Muscle layer of duodenum (tissue), 2 donors: ENCODE data around the gene CELF4.

ENCODE experiments used
- H3K27ac ChIP-seq: one replicate; pipeline ENCODE4 v1.7.0; 2013; ENCODE audit warnings: mild to moderate bottlenecking, low read length
- H3K27me3 ChIP-seq: one replicate; pipeline ENCODE4 v1.7.0; 2013; ENCODE audit warnings: low read depth, mild to moderate bottlenecking, control low read depth, low read length
- H3K36me3 ChIP-seq, 2 donors: one replicate each; pipeline ENCODE4 v1.7.0; 2013; ENCODE audit warnings: low read length in 2 of 2, control low read depth in 1 of 2, mild to moderate bottlenecking in 1 of 2; ENCODE audit not compliant: insufficient read depth in 2 of 2, control insufficient read depth in 1 of 2
- H3K4me1 ChIP-seq, 2 donors: one replicate each; pipeline ENCODE4 v1.7.0; 2013; ENCODE audit warnings: low read length in 2 of 2, mild to moderate bottlenecking in 2 of 2, control low read depth in 1 of 2, moderate library complexity in 1 of 2; ENCODE audit not compliant: insufficient read depth in 2 of 2, control insufficient read depth in 1 of 2
- H3K4me3 ChIP-seq, 2 donors: one replicate each; pipeline ENCODE4 v1.7.0; 2013; ENCODE audit warnings: low read length in 2 of 2, low read depth in 1 of 2, mild to moderate bottlenecking in 1 of 2
- H3K9me3 ChIP-seq, 2 donors: one replicate each; pipeline ENCODE4 v1.7.0; 2013; ENCODE audit warnings: low read length in 2 of 2, control low read depth in 1 of 2, mild to moderate bottlenecking in 1 of 2; ENCODE audit not compliant: control insufficient read depth in 1 of 2
- donor health status: healthy.

Gene CELF4

GRCh38 chr18:37445368-37445767 is 120.2 kb downstream of the CELF4 start:
- Histone ChIP-seq H3K4me1 (peaks cover 0 to 3% of the 10 kb centered on the region in 2 donors), H3K27me3 (no peaks in the 10 kb centered on the region), H3K27ac (no peak overlapping the region), H3K4me3 (no peak overlapping the region), H3K36me3 (no peaks in the 10 kb centered on the region), H3K9me3 (no peaks in the 10 kb centered on the region)

DNA sequence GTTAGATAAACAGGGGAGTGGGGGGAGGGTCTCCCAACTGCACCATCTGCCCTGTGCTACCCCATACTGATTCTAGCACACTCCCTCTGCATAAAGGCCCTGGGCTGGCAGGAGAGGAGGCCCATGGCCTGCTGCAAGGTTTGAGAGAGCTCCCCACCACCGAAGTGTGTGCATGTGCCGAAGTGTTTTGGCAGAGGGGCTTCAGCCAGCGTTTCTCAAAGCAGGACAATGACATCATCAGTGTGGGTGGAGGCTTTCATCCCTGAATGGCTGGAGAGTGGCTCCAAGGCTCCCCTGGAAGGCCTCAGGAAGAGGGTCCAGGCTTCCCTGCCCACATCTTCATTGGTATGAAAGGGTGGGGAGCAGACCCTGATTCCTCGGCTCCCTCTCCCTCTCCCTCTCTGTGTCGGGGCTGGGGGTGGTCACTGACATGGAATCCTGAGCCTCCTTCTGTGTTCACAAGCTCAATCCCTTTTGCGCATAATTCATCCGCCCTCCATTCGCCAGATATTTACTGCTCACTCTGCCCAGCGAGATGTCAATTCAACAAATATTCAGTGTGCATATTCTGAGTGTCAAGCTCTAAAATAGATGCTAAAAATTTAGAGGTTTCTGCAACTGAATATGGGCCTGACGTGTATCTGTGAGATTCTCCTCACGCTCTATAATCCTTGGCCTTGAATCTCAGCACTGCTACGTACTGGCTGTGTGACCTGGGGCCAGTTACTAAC is 122.1 kb downstream of the CELF4 start:
- H3K27me3 ChIP-seq = no peaks in the 10 kb centered on the region
- H3K4me1 ChIP-seq = no peaks in the 10 kb centered on the region
- no peak overlapping the region for H3K4me3 ChIP-seq
- H3K9me3 ChIP-seq = no peaks in the 10 kb centered on the region
- H3K36me3 ChIP-seq = no peaks in the 10 kb centered on the region
- no peak overlapping the region for H3K27ac ChIP-seq

DNA sequence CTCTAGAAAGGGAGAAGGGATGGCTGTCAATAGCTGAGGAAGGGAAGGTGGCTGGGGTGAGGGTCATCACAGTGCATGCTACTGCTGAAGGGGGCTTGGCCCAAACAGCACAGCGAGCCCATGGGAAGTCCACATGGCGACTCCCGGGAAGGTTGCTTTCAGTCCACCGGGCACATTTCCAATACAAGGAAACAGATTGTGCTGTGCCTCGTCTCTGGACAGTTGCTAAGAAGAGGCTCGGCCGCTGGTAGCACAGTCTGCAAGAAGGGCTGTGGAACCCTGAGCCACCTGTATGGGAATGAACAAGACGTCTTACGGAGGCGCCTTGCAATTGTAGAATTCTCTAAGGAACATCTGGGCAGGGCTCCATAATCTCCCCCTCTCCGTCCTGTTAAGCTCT is 123.1 kb downstream of the CELF4 start:
- no peaks in the 10 kb centered on the region for H3K9me3 ChIP-seq
- H3K4me1 ChIP-seq = no peaks in the 10 kb centered on the region

DNA sequence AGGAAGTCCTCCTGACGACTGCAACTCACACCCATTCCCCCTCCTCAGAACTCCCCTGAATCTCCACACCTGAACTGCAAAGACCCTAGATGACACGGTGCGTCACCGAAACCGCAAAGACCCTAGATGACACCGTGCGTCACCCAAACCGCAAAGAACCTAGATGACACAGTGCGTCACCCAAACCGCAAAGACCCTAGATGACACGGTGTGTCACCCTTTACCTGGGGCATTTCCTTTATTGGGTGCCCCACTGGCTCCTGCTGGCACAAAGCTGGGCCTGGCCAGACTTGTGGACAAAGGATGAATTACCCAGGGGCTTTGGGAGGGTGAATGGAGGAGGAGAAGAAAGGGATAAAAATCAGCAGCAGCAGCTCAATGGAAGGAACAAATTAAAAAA is 123.8 kb downstream of the CELF4 start:
- no peaks in the 10 kb centered on the region for H3K4me1 ChIP-seq
- no peak overlapping the region for H3K4me3 ChIP-seq
- H3K9me3 ChIP-seq = no peaks in the 10 kb centered on the region
- H3K27ac ChIP-seq = no peak overlapping the region
- no peaks in the 10 kb centered on the region for H3K27me3 ChIP-seq
- H3K36me3 ChIP-seq = no peaks in the 10 kb centered on the region

More for the DNA sequence above, 123.1 kb downstream of the CELF4 start:
- H3K27me3 ChIP-seq = no peaks in the 10 kb centered on the region
- no peaks in the 10 kb centered on the region for H3K36me3 ChIP-seq
- H3K4me3 ChIP-seq = no peak overlapping the region
- H3K27ac ChIP-seq = no peak overlapping the region

GRCh38 chr18:37440206-37440605 is 125.4 kb downstream of the CELF4 start:
- Histone ChIP-seq H3K9me3 (no peaks in the 10 kb centered on the region), H3K4me1 (no peaks in the 10 kb centered on the region), H3K36me3 (no peaks in the 10 kb centered on the region), H3K27ac (no peak overlapping the region), H3K4me3 (no peak overlapping the region), H3K27me3 (peaks cover 5% of the 10 kb centered on the region)

DNA sequence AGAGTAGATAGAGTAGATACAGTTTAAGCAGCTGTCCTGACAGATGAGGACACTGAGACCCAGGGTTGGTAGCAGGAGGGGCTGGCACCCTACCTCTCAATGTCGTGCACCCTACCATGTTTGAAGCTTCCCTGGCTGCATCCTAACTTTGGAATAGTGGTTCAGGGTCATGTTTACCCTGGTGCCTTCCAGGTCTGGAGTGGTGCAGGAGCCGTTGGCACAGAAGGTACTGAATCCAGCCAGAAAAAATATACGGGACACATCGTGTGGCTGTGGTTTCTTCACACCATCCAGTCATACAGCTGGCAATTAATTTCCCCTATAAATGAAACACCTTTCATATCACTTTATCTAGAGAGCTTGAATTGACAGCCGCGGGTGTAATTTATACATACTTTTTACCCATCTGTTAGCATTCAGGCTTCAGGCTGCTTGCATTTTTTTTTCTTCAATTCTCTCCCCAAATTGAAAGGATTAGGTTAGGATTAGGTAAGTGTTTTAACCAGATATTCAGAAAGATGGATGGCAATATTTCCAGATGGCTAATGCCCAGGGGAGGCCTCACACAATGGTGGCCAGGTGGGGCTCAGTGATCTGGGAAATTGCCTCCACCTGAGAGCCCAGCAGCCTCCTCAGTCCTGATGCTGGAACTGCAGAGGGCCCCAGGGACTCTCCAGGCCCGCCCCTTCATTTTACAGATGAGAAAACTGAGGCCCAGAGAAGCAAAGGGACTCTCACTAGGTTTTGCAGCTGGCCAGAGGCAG is 127.0 kb downstream of the CELF4 start:
- H3K36me3 ChIP-seq = no peaks in the 10 kb centered on the region
- H3K27ac ChIP-seq = no peak overlapping the region
- H3K4me3 ChIP-seq = no peak overlapping the region
- H3K27me3 ChIP-seq = peaks cover 5% of the 10 kb centered on the region
- no peaks in the 10 kb centered on the region for H3K4me1 ChIP-seq
- H3K9me3 ChIP-seq = no peaks in the 10 kb centered on the region

- Histone ChIP-seq H3K36me3 (no peaks in the 10 kb centered on the region), H3K9me3 (no peaks in the 10 kb centered on the region), H3K27ac (no peak overlapping the region), H3K27me3 (peaks cover 5% of the 10 kb centered on the region), H3K4me3 (no peak overlapping the region), H3K4me1 (no peaks in the 10 kb centered on the region)
Observed at GRCh38 chr18:37435996-37436395, 129.6 kb downstream of the CELF4 start.

GRCh38 chr18:37435150-37435867 is 130.3 kb downstream of the CELF4 start:
- Histone ChIP-seq H3K4me1 (no peaks in the 10 kb centered on the region), H3K36me3 (no peaks in the 10 kb centered on the region), H3K27me3 (peaks cover 5% of the 10 kb centered on the region), H3K27ac (no peak overlapping the region), H3K4me3 (no peak overlapping the region), H3K9me3 (no peaks in the 10 kb centered on the region)

DNA sequence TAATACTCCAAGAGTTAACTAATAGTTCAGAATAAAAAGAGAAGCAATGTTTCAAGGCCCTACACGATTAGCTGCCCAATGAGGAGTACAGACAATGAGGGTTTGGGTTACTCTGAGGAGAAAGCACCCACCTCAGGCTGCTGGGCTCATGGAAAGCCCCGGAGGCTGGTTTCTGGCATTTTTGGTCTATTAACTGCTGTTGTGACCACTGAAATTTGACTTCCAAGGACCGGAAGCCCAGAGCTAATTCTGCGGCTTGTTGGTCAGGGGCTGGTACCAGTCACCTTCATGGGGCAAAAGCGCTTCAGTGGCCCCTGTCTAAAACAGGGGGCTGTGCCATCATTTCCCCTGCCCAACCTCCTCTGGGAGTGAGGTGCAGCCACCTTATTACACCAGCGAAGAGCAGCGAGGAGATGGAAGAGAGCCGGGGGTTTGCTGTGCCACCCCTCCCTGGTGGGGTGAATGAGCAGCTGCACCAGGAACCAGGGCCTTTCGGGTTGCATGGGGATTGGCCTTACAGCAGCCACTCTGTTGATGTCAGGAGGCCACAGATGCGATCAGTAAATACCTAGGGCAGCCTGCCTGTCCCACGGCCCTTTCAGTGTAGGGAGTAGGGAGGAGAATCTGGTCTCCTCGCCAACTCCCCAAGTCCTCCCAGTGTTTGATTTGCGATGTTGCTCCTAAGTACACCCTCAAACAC is 131.3 kb downstream of the CELF4 start:
- Histone ChIP-seq H3K36me3 (no peaks in the 10 kb centered on the region), H3K4me1 (no peaks in the 10 kb centered on the region), H3K9me3 (no peaks in the 10 kb centered on the region), H3K4me3 (no peak overlapping the region), H3K27ac (no peak overlapping the region), H3K27me3 (peaks cover 5% of the 10 kb centered on the region)

DNA sequence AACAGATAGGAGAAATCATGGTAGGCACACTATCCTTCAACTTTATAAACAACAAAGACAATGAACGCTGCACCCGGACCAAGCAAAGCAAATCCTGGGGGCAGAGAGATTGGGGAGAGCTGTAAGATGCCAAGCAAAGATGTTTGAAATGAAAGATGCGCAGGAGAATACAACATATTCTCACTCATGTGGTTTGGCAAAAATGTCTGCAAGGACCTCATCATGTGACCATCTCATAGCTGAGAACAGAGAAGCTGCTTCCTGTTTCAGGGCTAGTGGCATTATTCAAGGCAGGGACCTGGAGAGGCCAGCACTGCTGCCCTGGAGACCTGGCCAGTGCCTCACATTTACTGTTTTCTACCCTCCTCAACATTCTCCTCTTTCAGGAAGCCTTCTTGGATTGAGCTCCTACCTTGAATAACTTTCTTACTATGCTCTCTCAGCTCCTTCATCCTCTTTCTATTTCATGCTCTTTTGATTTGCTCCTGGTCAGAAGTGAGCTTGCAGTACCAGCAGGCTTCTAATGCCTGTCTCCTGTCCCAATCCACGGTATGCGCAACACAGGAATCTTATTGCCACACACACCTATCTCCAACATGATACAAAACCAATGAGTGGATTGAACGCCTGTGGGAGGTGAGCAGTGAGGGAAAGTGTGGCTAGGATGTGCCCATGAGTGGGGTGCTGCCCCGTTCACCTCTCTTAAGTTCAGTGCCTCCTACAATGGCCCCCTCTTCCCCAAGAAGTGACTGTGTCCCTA is 133.0 kb downstream of the CELF4 start:
- H3K4me1 ChIP-seq = no peaks in the 10 kb centered on the region
- H3K36me3 ChIP-seq = no peaks in the 10 kb centered on the region
- peaks cover 5% of the 10 kb centered on the region for H3K27me3 ChIP-seq
- no peaks in the 10 kb centered on the region for H3K9me3 ChIP-seq
- H3K27ac ChIP-seq = no peak overlapping the region
- H3K4me3 ChIP-seq = no peak overlapping the region
